ENCODE measurements around the gene HSD17B12.
"Not testable (repeated sequence)": the region's sequence is repeated elsewhere in the genome, so short reads cannot be mapped to it uniquely, and the experiment has no call there.

The HSD17B12 gene

DNA sequence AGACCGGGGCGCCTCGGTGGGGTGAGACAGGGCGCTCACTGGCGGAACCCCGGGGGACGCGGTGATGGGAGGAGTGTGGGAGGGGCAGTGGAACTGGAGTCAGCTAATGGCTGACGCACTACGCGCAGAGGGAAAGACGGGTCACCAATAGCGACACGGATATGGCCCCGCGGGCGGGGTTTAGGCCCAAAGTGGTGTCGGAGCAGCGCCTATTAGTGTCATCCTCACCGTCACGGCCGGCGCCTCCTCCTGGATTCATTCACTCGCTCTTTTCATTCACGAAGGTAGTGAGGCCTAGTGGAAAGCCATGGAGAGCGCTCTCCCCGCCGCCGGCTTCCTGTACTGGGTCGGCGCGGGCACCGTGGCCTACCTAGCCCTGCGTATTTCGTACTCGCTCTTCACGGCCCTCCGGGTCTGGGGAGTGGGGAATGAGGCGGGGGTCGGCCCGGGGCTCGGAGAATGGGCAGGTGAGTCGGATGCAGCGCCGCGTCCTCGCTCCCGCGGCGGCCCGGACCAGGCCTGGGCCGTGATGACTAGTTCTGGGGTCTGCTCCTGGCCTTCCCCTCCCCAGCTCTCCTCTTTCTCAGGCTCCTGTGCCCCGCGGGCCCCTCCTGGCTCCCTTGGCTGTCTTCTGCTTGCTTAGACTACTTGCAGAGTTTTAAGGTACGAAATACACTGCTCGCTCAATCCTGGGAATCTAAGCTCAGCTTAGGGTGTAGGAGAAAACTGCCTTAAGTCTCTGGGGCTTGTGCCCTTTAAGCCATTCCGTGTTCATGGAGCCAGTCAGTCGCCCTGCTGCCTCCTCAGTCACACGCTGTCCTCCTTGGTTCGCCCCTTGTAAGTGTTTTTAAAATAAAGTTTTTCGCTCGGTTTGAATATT is at the start of gene HSD17B12:
HSD17B12 (plus strand) TSS at position 218 of the 880 bp plus-strand sequence; CDS start at position 308, 90 bp downstream.
- in situ Hi-C loops (cut with MboI; ENCODE audit: low sequenced_read_pairs) = no loop called here

DNA sequence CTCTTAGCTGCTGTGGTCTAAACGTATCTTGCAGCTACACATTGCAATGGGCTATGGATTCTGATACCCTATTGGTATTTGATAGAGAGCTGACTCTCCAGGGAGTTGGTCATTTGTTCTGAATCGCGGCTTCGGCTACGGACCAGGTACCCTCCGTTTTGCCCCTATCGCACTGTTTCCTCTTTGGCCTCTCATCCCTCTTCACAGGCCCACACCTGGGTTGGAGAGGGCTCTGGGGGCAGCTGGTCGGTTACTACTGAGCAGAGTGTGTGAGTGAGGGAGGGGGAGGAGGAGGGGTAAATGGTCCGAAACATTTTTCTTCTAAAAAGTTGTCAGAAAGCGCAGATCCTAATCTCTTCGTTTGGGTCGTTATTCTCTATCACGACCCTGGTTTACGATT is 48.8 kb upstream of the HSD17B12 start:
- in situ Hi-C loops (cut with MboI; ENCODE audit: low sequenced_read_pairs) = no loop called here

DNA sequence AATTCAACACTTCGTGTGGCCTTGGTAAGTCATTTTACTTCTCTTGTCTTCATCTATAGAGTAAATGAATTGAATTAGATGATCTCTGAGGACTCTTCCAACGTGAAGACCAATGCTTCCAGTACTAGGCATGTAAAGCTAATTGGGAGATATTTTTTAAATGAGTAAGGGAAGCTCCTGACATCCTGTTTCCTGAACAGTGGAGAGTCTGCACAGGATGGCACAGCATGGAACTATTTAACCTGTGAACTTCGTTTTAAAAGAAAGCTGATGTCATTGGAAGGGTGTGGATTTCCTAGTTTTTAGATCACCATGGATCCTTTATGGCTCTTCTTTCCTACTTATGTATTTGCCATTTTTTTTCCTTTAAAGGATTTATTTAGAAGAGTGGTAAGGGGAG is 48.4 kb upstream of the HSD17B12 start:
- in situ Hi-C loops (cut with MboI; ENCODE audit: low sequenced_read_pairs) = no loop called here

DNA sequence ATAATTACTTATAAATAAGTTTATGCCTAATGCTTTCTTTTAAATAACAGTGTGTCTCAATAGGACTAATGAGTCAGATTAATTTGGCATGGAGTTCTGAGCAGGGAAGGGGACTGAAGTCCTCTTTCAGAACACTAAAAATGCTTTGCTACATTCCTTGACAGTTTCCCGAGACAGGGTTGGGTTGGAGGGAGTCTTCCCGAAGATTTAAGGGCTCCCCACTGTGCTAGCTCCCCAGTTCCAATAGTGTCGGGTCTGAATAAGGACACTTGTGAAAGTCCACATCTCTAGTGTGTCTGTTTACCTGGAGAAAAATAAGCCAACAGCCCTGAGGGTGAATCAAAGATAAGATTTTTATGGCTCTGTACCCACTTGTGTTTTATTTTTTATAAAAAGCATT is 41.8 kb upstream of the HSD17B12 start:
- in situ Hi-C loops (cut with MboI; ENCODE audit: low sequenced_read_pairs) = no loop called here

DNA sequence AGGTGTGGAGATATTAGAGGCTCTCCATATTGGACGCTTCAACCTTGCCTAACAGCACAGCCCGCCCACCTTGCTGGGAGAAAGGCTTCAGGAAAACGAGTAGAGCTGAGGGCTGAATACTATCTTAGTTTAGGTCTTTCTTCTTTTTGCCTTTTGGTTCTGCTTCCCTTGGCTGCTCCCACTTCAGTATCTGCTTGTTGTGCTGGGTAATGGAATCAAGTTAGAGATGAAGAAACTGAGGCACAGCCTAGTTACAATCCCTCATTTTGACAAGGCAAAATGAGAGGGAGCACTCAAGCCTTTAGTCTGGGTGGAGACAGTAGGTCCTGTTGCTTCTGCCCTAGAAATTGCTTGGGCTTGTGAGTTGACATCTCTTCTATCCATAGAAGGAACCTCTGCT is 41.3 kb upstream of the HSD17B12 start:
- in situ Hi-C loops (cut with MboI; ENCODE audit: low sequenced_read_pairs) = no loop called here

DNA sequence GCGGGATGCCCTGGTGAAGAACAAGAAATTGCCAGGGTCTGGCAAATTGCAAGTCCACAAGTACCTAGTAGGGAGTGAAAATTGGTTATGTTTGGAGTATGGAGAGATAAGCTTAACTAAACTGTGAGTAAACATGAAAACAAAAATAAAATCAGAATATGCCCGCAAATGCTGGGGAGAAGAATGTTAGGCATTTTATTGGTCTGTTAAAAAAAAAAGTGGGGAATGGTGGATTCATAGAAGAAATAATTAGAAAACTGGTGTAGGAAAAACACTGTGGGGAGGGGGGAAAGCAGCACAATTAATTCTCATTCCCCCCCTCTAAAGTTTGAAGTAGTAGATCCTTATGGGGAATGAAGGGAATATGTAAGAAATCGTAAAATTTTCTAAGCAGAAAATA is 40.6 kb upstream of the HSD17B12 start:
- in situ Hi-C loops (cut with MboI; ENCODE audit: low sequenced_read_pairs) = no loop called here

DNA sequence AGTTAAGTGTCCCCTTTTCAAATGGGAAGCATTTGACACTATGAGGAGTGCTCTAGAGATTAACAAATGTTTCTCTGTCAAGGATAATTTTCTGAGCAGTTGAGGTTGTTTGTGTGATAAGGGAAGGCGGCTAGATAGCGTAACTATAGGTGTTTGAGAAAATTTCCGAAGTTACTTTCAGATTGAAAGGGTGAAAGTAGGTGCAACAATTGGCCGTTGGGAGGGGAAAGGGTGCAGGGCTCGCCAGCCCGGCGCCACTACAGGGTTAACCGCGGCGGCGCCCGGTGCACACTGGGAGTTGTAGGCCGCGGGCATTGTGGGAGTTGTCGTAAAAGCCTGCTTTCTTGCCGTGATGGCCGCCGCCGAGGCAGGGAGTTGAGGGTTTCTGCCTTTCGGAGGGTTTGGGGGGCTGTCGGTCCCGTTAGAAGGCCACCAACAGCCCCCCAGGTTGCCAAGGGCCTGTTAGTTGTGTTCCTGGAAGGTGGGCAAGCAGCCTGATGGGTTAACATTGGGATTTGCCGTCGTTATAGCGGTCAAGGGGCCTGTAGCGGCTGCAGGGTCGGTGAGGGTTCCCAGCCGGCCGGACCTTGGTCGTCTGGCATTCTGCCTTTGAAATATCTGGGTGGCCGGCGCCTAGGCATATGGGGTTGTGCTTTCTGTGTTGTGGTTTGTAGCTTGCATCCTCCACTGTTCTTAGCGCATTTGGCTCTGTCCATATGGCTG is 36.5 kb upstream of the HSD17B12 start:
- in situ Hi-C loops (cut with MboI; ENCODE audit: low sequenced_read_pairs) = no loop called here

DNA sequence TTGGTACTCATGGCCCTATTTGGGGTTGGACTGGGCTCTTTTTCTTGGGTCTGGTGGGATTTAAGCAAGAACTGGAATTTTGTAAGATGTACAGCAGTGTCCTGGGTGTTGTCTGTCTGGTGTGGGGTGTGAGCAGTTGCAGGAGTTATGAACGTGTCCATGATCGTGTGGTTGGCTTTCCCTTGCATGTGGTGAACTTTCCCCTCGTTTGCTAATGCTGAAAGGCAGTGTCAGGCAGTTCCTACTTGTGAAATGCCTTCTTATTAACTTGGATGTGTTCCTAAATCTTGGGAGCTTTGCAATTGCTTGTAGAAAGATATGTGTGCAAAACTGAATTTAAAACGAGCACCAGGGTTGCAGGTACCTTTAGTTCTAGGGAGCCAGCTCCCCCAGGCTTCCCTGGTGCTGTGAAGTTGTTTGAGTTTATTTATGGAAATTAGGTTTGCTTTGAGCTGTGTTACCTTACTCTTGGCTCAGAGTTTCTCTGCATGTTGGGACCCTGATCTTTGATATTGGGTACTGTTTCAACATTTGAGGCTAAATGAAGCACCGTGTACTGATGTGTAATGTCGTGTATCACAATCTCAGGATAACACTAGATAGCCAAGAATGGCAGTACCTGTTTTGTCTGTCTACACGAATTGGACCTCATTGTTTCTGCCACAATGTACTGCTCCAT is 35.8 kb upstream of the HSD17B12 start:
- in situ Hi-C loops (cut with MboI; ENCODE audit: low sequenced_read_pairs) = no loop called here

DNA sequence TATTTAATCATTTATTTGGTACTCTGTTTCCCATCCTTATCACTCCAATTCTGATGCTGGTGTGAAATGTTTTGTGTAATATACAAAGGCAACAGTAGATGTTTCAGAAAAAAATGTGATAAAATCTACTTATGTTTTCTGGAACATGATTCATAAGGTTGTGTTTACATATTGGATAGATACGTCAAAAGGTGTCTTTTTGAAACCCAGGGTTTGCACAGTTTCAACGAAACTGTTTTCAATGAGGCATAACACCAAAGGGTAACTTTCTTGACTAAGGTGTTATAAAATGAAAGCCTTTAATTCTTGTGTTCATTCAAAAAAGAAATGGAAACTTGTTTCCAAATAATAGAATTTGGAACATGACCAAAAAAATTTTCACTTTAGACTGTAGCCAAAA is 33.8 kb upstream of the HSD17B12 start:
- in situ Hi-C loops (cut with MboI; ENCODE audit: low sequenced_read_pairs) = no loop called here

DNA sequence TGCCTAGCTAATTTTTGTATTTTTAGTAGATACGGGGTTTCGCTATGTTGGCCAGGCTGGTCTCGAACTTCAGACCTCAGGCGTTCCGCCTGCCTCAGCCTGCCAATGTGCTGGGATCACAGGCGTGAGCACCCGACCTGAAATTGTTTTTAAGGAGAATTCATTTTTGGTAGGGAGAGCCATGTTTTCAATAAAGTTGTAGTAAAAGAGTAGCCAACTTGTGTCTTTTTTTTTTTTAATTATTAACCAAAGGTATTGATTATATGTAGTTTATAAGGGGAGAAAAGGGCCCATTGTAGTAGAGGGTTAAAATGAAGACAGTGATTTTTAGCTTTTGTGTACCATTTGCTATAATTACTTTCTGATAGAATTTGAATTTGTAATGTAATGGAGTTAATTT is 31.6 kb upstream of the HSD17B12 start:
- in situ Hi-C loops (cut with MboI; ENCODE audit: low sequenced_read_pairs) = no loop called here

DNA sequence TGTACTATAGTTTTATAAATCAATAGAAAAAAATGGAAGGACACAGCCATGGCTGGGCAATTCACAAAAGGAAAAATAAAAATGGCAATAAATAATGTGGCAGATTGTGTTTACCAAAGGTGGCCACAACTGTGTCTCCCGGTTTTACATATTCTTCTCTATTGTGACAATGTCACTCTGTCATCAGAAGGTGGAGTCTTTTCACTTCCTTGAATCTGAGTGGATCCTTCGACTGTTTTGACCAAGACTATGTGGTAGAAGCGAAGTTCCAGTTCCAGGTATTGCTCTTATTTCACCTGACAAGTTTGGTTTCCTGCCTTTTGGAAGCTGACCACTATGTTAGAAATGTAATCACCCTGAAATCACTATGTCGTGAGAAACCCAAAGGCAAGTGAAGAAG is 31.0 kb upstream of the HSD17B12 start:
- in situ Hi-C loops (cut with MboI; ENCODE audit: low sequenced_read_pairs) = no loop called here

DNA sequence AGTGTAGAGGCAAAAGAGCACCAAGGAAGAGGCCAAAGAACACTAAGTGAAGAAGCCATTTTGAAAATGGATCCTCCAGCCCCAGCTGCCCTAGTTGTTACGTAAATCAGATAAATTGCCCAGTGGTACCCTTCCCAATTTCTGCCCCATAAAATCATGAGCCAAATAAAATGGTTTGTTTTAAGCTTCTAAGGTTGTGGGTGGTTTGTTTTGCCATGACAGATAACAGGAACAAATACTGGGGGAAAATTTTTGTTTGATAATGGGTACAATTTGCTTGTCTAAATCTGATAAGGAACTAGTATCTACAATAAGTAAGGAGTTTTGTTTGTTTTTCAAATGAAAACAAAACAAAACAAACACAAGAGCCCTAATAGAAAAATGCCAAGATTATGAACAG is 30.6 kb upstream of the HSD17B12 start:
- in situ Hi-C loops (cut with MboI; ENCODE audit: low sequenced_read_pairs) = no loop called here

DNA sequence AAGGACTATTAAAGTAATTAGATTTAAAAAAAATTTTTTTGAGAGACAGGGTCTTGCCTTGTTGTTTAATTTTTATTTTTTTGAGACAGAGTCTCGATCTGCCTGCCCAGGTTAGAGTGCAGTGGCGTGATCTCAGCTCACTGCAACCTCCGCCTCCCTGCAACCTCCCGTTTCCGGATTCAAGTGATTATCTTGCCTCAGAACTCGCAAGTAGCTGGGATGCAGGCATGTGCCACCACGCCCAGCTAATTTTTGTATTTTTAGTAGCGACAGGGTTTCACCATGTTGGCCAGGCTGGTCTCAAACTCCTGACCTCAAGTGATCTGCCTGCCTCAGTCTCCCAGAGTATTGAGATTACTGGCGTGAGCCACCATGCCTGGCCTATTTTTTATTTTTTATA is 17.5 kb upstream of the HSD17B12 start:
- in situ Hi-C loops (cut with MboI; ENCODE audit: low sequenced_read_pairs) = not testable (repeated sequence)

DNA sequence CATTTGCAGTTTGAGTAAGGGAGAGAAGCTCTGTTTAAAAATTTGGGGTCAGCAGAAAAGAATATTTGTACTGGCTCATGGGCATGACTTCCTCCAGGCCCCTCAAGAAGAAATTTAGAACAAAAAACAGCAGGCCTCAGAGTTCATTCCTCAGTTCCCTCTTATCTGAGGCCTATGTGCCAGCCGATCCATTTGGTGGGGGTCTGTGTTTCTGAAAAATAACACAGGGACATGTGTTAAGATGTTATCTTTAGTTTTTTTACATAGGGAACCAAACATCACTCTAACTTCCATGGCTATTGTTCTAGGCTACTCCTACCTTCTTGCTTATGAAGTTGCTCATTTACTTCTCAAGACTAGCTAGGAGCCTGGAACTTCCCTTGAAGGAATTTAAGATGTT is 16.2 kb upstream of the HSD17B12 start:
- in situ Hi-C loops (cut with MboI; ENCODE audit: low sequenced_read_pairs) = no loop called here

DNA sequence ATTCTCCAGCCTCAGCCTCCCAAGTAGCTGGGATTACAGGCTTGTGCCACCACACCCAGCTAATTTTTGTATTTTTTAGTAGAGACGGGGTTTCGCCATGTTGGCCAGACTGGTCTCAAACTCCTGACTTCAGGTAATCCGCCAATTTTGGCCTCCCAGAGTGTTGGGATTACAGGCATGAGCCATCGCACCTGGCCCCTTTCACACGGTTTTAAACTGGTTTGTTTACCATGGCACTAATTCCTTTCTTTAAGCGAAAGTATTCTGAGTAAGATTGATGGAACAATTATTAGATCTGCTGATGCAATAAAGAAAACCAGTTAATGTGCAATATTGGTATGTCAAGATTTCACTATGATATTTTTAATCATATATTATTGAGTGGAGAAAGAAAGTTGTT is 9.3 kb upstream of the HSD17B12 start:
- in situ Hi-C loops (cut with MboI; ENCODE audit: low sequenced_read_pairs) = not testable (repeated sequence)

DNA sequence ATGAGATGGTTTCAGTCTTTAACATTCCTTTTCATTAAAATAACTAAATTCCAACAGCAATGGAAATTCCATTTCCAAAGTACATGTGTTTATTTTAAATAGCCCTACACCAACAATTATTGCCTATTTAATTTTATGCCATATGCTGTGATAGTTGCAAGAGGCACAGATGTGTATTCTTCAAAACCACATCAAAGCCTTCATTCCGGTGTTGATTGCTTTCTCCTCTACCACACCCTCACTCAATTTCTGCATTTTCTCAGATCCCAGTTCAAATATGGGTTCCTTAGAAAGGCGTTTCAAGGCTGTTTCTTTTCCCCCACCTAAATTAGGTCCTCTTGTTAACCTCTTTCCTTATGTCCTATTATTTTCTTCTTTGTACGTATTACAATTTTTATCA is 6.0 kb upstream of the HSD17B12 start:
- in situ Hi-C loops (cut with MboI; ENCODE audit: low sequenced_read_pairs) = no loop called here

DNA sequence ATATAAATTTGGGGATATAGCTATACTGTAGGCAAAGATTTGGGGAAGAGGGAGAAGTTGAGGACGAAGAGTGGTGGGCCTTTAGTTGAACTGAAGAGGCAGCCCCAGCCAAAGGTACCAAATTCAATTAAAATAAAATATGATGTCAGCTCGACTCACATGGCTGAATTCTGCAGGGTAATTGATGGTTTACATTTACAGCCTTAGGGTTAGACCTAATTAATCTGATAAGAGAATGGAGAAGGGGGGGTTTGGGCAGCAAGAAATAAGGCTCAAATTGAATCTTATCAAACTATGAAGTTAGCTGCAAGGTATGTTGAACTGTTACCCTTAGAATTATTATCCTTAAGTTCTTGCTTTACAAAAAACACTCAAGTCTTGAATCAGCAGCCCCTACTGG is 3.6 kb upstream of the HSD17B12 start:
- in situ Hi-C loops (cut with MboI; ENCODE audit: low sequenced_read_pairs) = no loop called here

DNA sequence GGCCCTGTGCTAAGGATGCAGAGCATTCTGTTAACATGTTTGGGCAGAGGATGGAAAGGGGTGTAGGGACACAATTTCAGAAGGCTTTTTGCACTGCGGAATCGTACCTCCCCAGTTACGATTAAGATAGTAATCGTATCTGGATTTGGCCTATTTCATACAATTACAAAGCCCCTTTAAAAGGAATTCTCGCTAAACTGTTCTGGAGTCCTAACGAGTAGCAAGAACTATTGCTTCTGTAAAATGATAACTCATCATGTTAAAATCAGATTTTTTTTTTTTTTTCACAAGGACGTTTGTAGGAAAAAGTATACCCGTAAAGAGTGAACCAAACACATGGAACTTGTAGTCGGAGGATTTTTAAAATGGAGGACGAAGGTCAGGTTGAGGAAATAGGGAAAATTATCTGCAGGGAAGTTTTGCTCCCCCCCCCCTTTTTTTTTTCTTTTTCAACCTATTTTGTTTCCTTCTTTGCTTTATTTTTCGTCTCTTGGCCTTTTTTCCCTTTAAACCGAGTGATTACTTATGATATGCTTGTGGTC is 934 bp downstream of the HSD17B12 start:
- in situ Hi-C loops (cut with MboI; ENCODE audit: low sequenced_read_pairs) = no loop called here

DNA sequence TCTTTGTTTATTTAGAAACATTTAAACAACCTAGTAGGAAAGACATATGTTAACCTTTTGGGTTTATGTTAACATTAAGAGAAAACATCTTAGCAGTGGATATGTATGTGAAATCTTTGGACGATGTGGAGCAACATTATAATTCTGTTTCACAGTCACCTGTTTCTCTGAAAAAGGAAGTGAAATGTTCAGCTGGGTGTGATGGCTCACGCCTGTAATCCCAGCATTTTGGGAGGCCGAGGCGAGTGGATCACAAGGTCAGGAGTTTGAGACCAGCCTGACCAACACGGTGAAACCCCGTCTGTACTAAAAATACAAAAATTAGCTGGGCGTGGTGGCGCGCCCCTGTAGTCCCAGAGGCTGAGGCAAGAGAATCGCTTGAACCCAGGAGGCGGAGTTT is 1.5 kb downstream of the HSD17B12 start:
- in situ Hi-C loops (cut with MboI; ENCODE audit: low sequenced_read_pairs) = not testable (repeated sequence)

DNA sequence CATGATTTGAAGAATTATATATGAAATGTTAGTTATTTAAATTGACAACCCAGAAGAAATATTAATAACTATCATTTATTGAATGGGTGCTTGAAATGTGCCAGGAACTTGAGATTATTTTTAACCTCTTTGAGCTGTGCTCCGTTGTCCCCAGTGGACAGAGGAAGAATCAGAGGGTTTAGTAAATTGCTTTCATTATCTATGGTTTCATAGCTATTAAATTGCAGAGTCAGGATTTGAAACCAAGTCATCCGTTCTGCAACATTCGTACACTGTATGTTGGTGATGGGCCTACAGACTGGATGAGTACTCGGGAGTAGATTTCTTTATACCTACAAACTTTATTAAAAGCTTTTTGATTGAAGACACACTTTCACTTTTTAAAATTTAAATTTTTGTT is 4.9 kb downstream of the HSD17B12 start:
- in situ Hi-C loops (cut with MboI; ENCODE audit: low sequenced_read_pairs) = no loop called here

DNA sequence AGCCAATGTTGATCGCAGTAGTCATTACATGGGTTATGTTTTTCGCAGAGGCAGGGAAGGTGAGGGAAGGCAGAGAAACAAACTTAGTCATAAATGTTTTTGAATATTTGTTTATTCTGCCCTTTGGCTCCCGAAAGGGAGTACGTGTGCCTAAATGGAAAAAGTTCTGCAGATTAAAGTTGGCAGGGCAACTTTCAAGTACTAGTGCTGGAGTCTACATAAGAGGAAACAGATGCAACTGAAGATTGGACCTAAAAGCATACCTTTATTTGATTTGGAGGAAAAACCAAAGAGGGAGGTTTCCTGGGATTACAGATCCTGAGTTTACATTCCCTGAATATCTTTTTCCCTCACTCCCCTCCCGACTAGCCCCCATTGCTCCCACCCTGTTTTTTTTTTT is 5.7 kb downstream of the HSD17B12 start:
- in situ Hi-C loops (cut with MboI; ENCODE audit: low sequenced_read_pairs) = no loop called here
